ENCODE results near the gene PRM1.
A peak's percentile ranks its signal among the peaks of the same experiment; 100 is the strongest.

The PRM1 gene

DNA sequence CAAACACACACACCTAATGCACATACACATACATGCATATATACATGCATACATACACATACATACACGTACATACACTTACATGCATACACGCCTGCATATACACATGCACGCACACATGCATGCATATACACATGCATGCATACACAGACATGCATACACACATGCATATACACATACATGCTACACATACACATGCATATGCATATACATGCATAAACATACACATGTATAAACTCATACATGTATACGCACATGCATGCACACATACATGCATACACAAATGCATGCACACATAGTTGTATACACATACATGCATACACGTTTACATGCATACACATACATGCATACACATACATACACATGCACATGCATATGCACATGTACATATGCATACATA is 40.5 kb upstream of the PRM1 start:
- TF ChIP-seq POLR2A (IDR thresholded peaks at IDR 0.05; ENCODE audit: low read length) (no peak), GATA1 (IDR thresholded peaks at IDR 0.05; ENCODE audit: low read depth, low read length) (no peak)
- no peak for DNase-seq

GRCh38 chr16:11320170-11320569 is 39.0 kb upstream of the PRM1 start:
- no peak for TF ChIP-seq POLR2A (IDR thresholded peaks at IDR 0.05; ENCODE audit: low read length)
- no peak for TF ChIP-seq GATA1 (IDR thresholded peaks at IDR 0.05; ENCODE audit: low read depth, low read length)
- no peak for DNase-seq

DNA sequence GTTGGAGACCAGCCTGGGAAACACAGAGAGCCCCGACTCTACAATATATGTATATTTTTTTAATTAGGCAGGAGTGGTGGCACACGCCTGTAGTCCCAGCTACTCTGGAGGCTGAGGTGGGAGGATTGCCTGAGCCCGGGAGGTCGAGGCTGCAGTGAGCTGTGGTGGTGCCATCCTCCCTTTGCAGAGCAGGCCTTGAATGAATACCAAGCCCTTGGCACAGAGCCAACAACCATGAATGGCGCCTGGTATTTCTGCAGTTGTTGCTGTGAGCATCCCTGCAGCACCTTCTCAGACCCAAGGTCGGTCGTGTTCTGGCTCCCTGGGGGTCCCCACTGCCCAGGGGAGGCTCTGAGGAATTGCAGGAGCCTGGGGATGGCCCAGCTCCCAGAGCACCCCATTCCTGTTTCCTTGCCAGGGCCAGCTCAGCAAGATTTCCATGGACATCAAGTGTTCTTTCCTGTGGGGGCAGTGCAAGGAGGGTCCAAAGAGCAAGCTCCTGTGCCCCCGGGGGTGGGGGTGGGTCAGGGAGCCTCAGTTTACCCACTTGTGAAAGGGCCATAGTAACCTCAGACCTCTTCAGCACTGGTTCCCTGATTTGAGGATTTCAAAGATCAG is 38.5 kb upstream of the PRM1 start:
- TF ChIP-seq GATA1 (IDR thresholded peaks at IDR 0.05; ENCODE audit: low read depth, low read length) (no peak), POLR2A (IDR thresholded peaks at IDR 0.05; ENCODE audit: low read length) (no peak)
- DNase-seq = peak; percentile 35 to 57

- no peak for TF ChIP-seq POLR2A (IDR thresholded peaks at IDR 0.05; ENCODE audit: low read length)
- TF ChIP-seq GATA1 (IDR thresholded peaks at IDR 0.05; ENCODE audit: low read depth, low read length) = no peak
- no peak for DNase-seq
Observed at GRCh38 chr16:11318817-11319216, 37.7 kb upstream of the PRM1 start.

DNA sequence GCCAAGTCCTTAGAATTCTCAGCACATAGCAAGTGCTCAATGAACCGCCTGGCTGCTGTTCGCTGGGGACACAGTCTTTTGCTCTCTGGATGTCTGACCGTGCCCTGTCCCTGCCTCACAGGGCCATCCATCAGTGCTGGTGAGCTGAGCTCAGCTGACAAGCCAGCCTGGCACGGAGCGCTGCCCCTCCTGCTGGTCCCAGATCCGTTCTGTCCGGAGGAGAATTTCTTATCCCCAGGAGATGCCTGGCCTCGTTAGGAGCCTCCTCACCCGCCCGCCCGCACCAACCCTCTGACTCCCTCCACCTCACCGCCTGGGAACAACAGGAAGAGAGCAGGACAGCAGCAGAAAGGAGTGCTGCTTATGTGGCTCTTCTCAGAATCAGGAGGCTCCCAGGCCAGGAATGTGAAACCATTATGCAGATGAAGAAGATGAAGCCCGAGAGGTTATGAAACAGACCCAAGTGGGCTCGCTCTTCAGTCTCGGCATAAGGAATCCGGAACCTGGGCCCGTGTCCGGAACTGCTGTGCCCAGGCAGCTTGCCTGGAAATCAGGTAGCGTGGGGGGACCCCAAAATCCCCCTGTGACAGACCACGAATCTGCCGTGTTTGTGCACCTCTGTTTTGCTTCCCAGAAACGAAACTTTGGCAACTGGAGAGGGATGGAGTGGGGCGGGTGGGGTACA is 35.3 kb upstream of the PRM1 start:
- no peak for DNase-seq
- TF ChIP-seq GATA1 (IDR thresholded peaks at IDR 0.05; ENCODE audit: low read depth, low read length) = no peak

DNA sequence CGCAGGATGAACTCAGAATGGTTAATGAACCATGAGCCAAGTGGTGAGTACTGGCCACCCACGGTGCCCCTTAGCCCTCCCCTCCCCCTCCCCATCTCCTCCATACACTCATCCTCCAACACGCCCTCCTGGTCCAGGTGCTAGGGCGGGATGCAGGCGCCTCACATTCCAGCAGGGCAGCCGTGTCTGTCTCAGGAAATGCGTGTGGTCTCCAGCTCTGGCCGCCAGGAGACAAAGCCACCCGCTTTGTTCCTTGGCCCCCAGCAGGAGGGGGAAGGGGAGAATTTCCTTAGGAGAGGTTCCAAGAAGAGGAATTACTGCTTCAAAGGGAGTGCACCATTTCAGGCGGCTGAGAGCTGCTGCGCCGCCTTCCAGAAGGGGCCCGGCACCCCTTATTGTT is 34.4 kb upstream of the PRM1 start:
- TF ChIP-seq POLR2A (IDR thresholded peaks at IDR 0.05; ENCODE audit: low read length) (no peak), GATA1 (IDR thresholded peaks at IDR 0.05; ENCODE audit: low read depth, low read length) (no peak)
- DNase-seq = no peak

- no peak for DNase-seq
- no peak for TF ChIP-seq GATA1 (IDR thresholded peaks at IDR 0.05; ENCODE audit: low read depth, low read length)
- no peak for TF ChIP-seq POLR2A (IDR thresholded peaks at IDR 0.05; ENCODE audit: low read length)
Observed at GRCh38 chr16:11314309-11314894, 33.3 kb upstream of the PRM1 start.

DNA sequence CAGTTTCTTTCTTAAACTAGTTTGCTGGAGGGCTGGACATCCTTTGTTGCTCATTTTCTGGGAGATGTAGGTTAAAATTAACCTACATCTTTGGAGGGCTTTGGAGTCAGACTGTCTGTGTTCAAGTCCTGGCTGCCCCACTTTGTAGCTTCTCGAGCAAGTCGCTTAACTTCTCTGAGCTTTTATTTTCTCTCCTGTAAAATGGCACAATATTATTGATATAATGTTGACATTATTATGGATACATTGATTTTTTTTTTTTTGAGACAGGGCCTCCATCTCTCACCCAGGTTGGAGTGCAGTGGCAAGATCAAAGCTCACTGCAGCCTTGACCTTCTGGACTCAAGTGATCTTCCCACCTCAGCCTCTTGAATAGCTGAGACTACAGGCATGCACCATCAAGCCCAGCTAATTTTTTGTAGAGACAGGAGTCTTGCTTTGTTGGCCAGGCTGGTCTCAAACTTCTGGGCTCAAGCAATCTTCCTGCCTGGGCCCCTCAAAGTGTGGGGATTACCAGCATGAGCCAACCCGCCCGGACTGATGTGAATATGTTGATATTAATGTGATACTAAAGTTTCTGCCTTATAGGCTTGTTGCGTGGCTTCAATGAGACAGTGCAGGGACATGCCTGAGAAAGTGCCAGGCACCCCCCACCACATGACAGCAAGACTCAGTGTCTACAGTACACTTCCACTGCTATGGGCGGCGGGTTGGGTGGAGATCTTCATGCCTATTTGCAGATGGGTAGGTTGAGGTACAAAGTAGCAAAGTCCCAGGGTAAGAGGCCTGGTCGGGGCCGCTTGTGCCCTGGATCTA is 32.6 kb upstream of the PRM1 start:
- TF ChIP-seq POLR2A (IDR thresholded peaks at IDR 0.05; ENCODE audit: low read length) = no peak
- no peak for DNase-seq

DNA sequence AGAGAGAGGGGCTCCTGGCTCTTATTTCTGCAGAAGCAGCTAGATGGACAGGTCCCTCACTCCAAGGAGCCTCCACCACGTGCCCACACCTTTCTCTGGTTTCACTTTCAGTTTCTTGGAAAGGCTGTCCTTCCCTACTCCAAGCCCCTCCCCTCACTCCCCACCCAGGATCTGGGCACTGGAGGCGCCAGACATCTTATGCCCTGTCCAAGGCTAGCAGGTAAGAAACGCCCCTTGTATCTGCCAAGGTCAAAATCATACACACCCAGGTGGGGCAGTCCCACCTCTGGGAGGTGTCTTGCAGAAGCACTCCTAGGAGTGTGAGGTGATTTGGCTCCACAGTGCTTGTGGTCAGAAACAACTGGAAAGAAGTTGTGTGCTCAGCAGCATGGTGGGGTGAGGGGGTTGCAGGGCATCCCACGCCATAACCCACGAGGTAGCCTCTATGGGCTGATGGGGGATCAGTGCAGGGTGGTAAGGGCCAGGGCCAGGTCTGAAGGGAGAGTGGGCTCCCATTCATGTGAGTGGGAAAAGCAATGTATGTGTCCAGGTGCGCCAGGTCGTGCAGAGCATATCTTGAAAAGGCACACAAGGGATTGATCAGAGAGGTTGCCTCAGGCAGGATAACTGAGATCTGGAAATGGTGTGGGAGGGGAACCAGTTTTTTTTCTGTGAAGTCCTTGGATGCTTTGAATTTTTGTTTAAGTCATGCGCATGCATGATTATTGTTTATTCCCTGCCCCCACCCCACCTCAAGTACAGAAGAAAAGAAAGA is 31.8 kb upstream of the PRM1 start:
- TF ChIP-seq GATA1 (IDR thresholded peaks at IDR 0.05; ENCODE audit: low read depth, low read length) = no peak
- no peak for TF ChIP-seq POLR2A (IDR thresholded peaks at IDR 0.05; ENCODE audit: low read length)
- peak; percentile 23 to 42 for DNase-seq

GRCh38 chr16:11310997-11311561 is 29.9 kb upstream of the PRM1 start:
- no peak for DNase-seq
- TF ChIP-seq POLR2A (IDR thresholded peaks at IDR 0.05; ENCODE audit: low read length) (no peak), GATA1 (IDR thresholded peaks at IDR 0.05; ENCODE audit: low read depth, low read length) (no peak)

DNA sequence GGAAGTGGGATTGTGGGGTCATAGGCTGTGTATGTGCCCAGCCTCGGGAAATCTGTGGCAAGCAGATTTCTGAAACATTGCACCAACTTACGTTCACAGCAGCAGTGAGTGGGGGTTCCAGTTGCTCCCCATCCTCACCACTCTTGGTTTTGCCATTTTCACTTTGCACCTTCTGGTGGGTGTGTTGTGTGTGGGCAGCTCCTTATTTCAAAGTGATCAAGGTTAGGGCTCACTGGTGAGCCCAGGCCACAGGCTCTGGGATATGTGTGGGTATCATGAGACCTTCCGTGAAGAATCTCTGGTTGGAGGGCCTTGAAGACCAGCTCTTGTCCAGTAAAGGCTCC is 29.5 kb upstream of the PRM1 start:
- DNase-seq = no peak
- TF ChIP-seq POLR2A (IDR thresholded peaks at IDR 0.05; ENCODE audit: low read length) = no peak
- TF ChIP-seq GATA1 (IDR thresholded peaks at IDR 0.05; ENCODE audit: low read depth, low read length) = no peak

DNA sequence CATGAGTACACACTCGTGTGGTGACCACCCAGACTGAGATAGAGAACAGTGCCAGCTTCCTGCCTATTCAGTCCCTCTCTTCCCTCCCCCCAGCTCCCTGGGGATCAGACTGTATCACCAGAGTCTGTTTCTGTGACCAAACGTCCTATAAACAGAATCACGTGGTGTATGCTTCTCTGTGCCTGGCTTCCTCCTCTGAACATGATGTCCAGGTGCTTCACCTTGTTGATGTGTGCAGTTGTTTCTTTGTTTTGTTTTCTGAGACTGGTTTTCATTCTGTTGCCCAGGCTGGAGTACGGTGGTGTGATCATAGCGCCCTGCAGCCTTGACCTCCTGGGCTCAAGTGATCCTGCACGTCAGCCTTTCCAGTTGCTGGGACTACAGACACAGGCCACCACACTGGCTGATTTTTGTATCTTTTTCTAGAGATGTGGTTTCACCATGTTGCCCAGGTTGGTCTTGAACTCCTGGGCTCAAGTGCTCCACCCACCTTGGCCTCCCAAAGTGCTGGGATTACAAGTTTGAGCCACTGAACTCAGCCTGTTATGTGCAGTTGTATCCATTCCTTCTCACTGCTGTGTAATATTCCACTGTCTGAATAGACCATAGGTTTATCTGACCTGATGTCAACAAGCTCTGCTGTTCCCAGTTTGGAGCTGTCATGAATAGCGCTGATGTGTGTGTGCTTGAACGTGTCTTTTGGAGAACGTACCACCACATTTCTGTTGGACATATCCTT is 28.9 kb upstream of the PRM1 start:
- no peak for DNase-seq
- no peak for TF ChIP-seq POLR2A (IDR thresholded peaks at IDR 0.05; ENCODE audit: low read length)
